DOHH2 (cell line): Measurements from ENCODE around the gene DTYMK.
"Not testable (repeated sequence)": the region's sequence is repeated elsewhere in the genome, so short reads cannot be mapped to it uniquely, and the experiment has no call there.

ENCODE experiments used
- H3F3A ChIP-seq: fragments of 200-600 bp; sonication (generic), shearing (Covaris generic); 2 replicates; pipeline ENCODE4 v1.6.0; 2016; ENCODE audit warnings: antibody characterized with exemption, mild to moderate bottlenecking; ENCODE audit not compliant: control insufficient read depth, insufficient read depth
- H3K27ac ChIP-seq: fragments of 200-600 bp; sonication (generic); 2 replicates; pipeline ENCODE4 v1.5.1; 2014; ENCODE audit warnings: low read depth, mild to moderate bottlenecking, low read length, moderate library complexity
- H3K27me3 ChIP-seq: fragments of 200-600 bp; sonication (generic); 2 replicates; pipeline ENCODE4 v1.6.1; 2014; ENCODE audit warnings: mild to moderate bottlenecking, low read length, mixed read lengths; ENCODE audit not compliant: control insufficient read depth
- H3K36me3 ChIP-seq: fragments of 200-600 bp; sonication (generic); 2 replicates; pipeline ENCODE4 v1.6.1; 2014; ENCODE audit warnings: mild to moderate bottlenecking, low read length, moderate library complexity, mixed read lengths; ENCODE audit not compliant: control insufficient read depth
- H3K4me1 ChIP-seq: fragments of 200-600 bp; sonication (generic); 2 replicates; pipeline ENCODE4 v1.6.1; 2014; ENCODE audit warnings: mild to moderate bottlenecking, low read length, mixed read lengths; ENCODE audit not compliant: control insufficient read depth
- H3K4me2 ChIP-seq: fragments of 200-600 bp; sonication (generic); 2 replicates; pipeline ENCODE4 v1.6.0; 2014; ENCODE audit warnings: mild to moderate bottlenecking, low read length, moderate library complexity
- H3K4me3 ChIP-seq: fragments of 200-600 bp; sonication (generic); 2 replicates; pipeline ENCODE4 v1.5.1; 2014; ENCODE audit warnings: mild to moderate bottlenecking, low read length, mixed read lengths
- H3K79me2 ChIP-seq: fragments of 200-600 bp; sonication (generic); 2 replicates; pipeline ENCODE4 v1.6.1; 2014; ENCODE audit warnings: mild to moderate bottlenecking, low read length, mixed read lengths; ENCODE audit not compliant: control insufficient read depth
- H3K9me2 ChIP-seq: fragments of 200-600 bp; sonication (generic); replicated peaks from 2 replicates; pipeline ENCODE4 v1.6.1; 2014; ENCODE audit warnings: mild to moderate bottlenecking, low read length, mixed read lengths; ENCODE audit not compliant: control insufficient read depth
- H3K9me3 ChIP-seq: fragments of 200-600 bp; sonication (generic); 2 replicates; pipeline ENCODE4 v1.6.1; 2014; ENCODE audit warnings: antibody characterized with exemption, low read length, mixed read lengths; ENCODE audit not compliant: control insufficient read depth, insufficient read depth
- H4K20me1 ChIP-seq: fragments of 200-600 bp; sonication (generic); 2 replicates; pipeline ENCODE4 v1.6.0; 2014; ENCODE audit warnings: low read depth, mild to moderate bottlenecking, antibody characterized with exemption, low read length, moderate library complexity; ENCODE audit not compliant: control insufficient read depth, insufficient read depth
- CTCF ChIP-seq: fragments of 200-600 bp; sonication (generic); IDR thresholded peaks from one replicate; pipeline ENCODE4 v1.5.1; 2014; ENCODE audit warnings: antibody characterized with exemption, mild to moderate bottlenecking, low read depth, low read length; ENCODE audit not compliant: poor library complexity, severe bottlenecking
- EZH2phosphoT487 ChIP-seq: fragments of 200-600 bp; sonication (generic); IDR thresholded peaks from 2 replicates; pipeline ENCODE4 v1.6.1; 2017; ENCODE audit warnings: borderline replicate concordance, mild to moderate bottlenecking, antibody characterized with exemption, low read length, moderate library complexity, mixed read lengths

Gene DTYMK

GRCh38 chr2:241668354-241668753 lies 18.3 kb downstream of the DTYMK start:
- Histone ChIP-seq H3K9me2 (no peaks in the 10 kb centered on the region), H3K36me3 (peaks cover 32% of the 10 kb centered on the region; the same call in 1 of the 2 replicates), H3K4me1 (no peaks in the 10 kb centered on the region)

GRCh38 chr2:241666627-241667400 lies 19.8 kb downstream of the DTYMK start:
- TF ChIP-seq EZH2phosphoT487 (no peak), CTCF (no peak)
- no peaks in the 10 kb centered on the region for H3K79me2 ChIP-seq

More at GRCh38 chr2:241668354-241668753, 18.3 kb downstream of the DTYMK start:
- Histone ChIP-seq H3K4me3 (no peak overlapping the region), H3K27me3 (no peaks in the 10 kb centered on the region), H4K20me1 (no peaks in the 10 kb centered on the region; the same call in 1 of the 2 replicates), H3K9me3 (no peaks in the 10 kb centered on the region), H3F3A (no peaks in the 10 kb centered on the region), H3K79me2 (no peaks in the 10 kb centered on the region), H3K27ac (no peak overlapping the region), H3K4me2 (no peak overlapping the region)
- TF ChIP-seq CTCF: no peak
- TF ChIP-seq EZH2phosphoT487: no peak

GRCh38 chr2:241665731-241666440 lies 20.7 kb downstream of the DTYMK start:
- no peak overlapping the region for H3K4me2 ChIP-seq
- H3F3A ChIP-seq: no peaks in the 10 kb centered on the region
- no peaks in the 10 kb centered on the region for H3K4me1 ChIP-seq
- no peak overlapping the region for H3K4me3 ChIP-seq
- no peaks in the 10 kb centered on the region for H3K9me2 ChIP-seq
- H3K9me3 ChIP-seq: no peaks in the 10 kb centered on the region
- TF ChIP-seq EZH2phosphoT487: no peak
- TF ChIP-seq CTCF: no peak
- no peaks in the 10 kb centered on the region; the same call in 1 of the 2 replicates for H4K20me1 ChIP-seq
- no peak overlapping the region for H3K27ac ChIP-seq
- H3K27me3 ChIP-seq: no peaks in the 10 kb centered on the region
- H3K36me3 ChIP-seq: peaks cover 26% of the 10 kb centered on the region
- no peaks in the 10 kb centered on the region for H3K79me2 ChIP-seq

More at GRCh38 chr2:241666627-241667400, 19.8 kb downstream of the DTYMK start:
- Histone ChIP-seq H3K4me3 (no peak overlapping the region), H3K27ac (no peak overlapping the region), H3K4me2 (no peak overlapping the region), H3K9me3 (no peaks in the 10 kb centered on the region), H3K4me1 (no peaks in the 10 kb centered on the region), H3F3A (no peaks in the 10 kb centered on the region), H3K9me2 (no peaks in the 10 kb centered on the region), H3K36me3 (peaks cover 28% of the 10 kb centered on the region; the same call in 1 of the 2 replicates), H4K20me1 (no peaks in the 10 kb centered on the region; the same call in 1 of the 2 replicates), H3K27me3 (no peaks in the 10 kb centered on the region)

- not testable (repeated sequence) for H3K27me3 ChIP-seq, H3F3A ChIP-seq, H3K27ac ChIP-seq, H3K9me3 ChIP-seq, H3K79me2 ChIP-seq, H3K4me3 ChIP-seq, H4K20me1 ChIP-seq, H3K9me2 ChIP-seq, H3K4me1 ChIP-seq, H3K4me2 ChIP-seq
- H3K36me3 ChIP-seq: peaks cover 36% of the 10 kb centered on the region
These were observed 23.9 kb downstream of the DTYMK start for GRCh38 chr2:241662731-241663130.
